Activated CD4-positive, alpha-beta T cell treated with anti-CD3 and anti-CD28 coated beads for 4 hours (primary cell): ENCODE results near the gene CDH23.

Experiments
- DNase-seq, 2 donors: peaks; one replicate each; pipeline ENCODE4 v3.0.0-alpha.2; 2020

Gene CDH23

GRCh38 chr10:71812016-71812912, 415.5 kb downstream of the CDH23 start:
- DNase-seq, result peak; percentile 78 to 81

- DNase-seq, result no peak
These were observed 416.3 kb downstream of the CDH23 start for GRCh38 chr10:71812913-71813590.

- DNase-seq, result no peak
These were observed 418.2 kb downstream of the CDH23 start for GRCh38 chr10:71814922-71815411.

- DNase-seq, result no peak
These were observed 418.9 kb downstream of the CDH23 start for GRCh38 chr10:71815515-71816130.

GRCh38 chr10:71816421-71816851, 419.7 kb downstream of the CDH23 start:
- DNase-seq, result no peak

- DNase-seq, result no peak
These were observed 420.4 kb downstream of the CDH23 start for GRCh38 chr10:71816936-71817618.

GRCh38 chr10:71817831-71818655, 421.3 kb downstream of the CDH23 start:
- DNase-seq, result no peak

- DNase-seq, result no peak
These were observed 422.0 kb downstream of the CDH23 start for GRCh38 chr10:71818674-71819260.

- no peak for DNase-seq
These were observed 422.7 kb downstream of the CDH23 start for GRCh38 chr10:71819441-71819861.

- no peak for DNase-seq
These were observed 423.3 kb downstream of the CDH23 start for GRCh38 chr10:71819985-71820384.

- DNase-seq, result no peak
These were observed 424.2 kb downstream of the CDH23 start for GRCh38 chr10:71820966-71821365.

- no peak for DNase-seq
These were observed 425.4 kb downstream of the CDH23 start for GRCh38 chr10:71821909-71822763.

GRCh38 chr10:71823356-71823755, 426.6 kb downstream of the CDH23 start:
- no peak for DNase-seq

GRCh38 chr10:71824333-71824732, 427.6 kb downstream of the CDH23 start:
- no peak for DNase-seq

- no peak for DNase-seq
These were observed 428.5 kb downstream of the CDH23 start for GRCh38 chr10:71825217-71825616.

GRCh38 chr10:71827852-71828251, 431.1 kb downstream of the CDH23 start:
- DNase-seq, result no peak

GRCh38 chr10:71828702-71829101, 432.0 kb downstream of the CDH23 start:
- DNase-seq, result no peak

- DNase-seq, result no peak
These were observed 432.5 kb downstream of the CDH23 start for GRCh38 chr10:71829171-71829570.

GRCh38 chr10:71829896-71830295, 433.2 kb downstream of the CDH23 start:
- no peak for DNase-seq

- DNase-seq, result no peak
These were observed 434.0 kb downstream of the CDH23 start for GRCh38 chr10:71830726-71831125.
